ENCODE data around the gene JCAD. TPM values are rescaled to one million over a fixed set of nuclear protein-coding genes. Genes with fewer than 3 reads are reported as not detected.

Gene JCAD
- polyA plus RNA-seq, 1 of the 3 experiments (the other 2 are of a cell fraction), result 19.0 TPM

DNA sequence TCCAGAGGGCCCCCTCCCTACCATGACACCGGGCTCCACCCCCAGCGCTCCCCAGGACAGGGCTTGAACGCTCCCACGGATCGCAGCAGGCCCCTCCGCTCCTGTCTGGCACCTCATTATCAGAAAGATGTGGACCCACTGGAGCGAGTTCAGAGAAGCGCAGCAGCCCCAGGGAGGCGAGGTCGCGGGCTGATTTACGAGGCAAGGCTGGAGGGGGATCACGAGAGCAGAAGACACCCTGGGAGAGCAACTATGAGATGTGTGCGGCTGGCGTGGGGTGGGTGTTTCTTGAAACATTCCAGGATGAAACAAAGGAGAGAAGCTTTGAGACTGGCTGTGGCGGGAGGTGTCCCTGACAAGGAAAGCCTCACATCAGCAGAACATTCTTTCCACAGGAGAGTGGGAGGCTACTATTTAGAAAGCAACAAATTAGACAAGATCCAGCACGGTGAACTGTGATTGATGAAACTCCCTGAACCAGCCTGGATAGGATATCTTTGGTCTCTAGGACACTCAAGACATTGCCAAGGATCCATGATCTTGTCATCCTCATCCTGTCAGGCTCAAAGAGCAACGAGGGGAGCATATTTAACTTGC is 66.0 kb downstream of the JCAD start:
- H3K9ac ChIP-seq, result no peak overlapping the region
- ChIA-PET CTCF (no interaction called here), POLR2A (no interaction called here)
- WGBS (ENCODE audit: low lambda C conversion rate), result 86% methylated on average over 14 of the region's 18 CpGs
- no peaks in the 10 kb centered on the region for H3F3A ChIP-seq (replicated peaks; ENCODE audit: insufficient read depth)
- H3K4me1 ChIP-seq (ENCODE audit: control insufficient read depth in 1 of 2, insufficient read depth in 2 of 2, low read depth in 1 of 2, low read length in 1 of 2), result peaks cover 4 to 6% of the 10 kb centered on the region in 2 experiments; a peak in 1 of 4 replicates
- no peaks in the 10 kb centered on the region for H3K9me2 ChIP-seq
- H3K27me3 ChIP-seq (ENCODE audit: insufficient read depth), result no peaks in the 10 kb centered on the region
- DNase-seq, result no peak
- H3K79me2 ChIP-seq (ENCODE audit: insufficient read depth), result no peaks in the 10 kb centered on the region
- TF ChIP-seq TCF12 (IDR thresholded peaks at IDR 0.05) (no peak), RFX5 (IDR thresholded peaks at IDR 0.05; ENCODE audit: low read length) (no peak), NRF1 (IDR thresholded peaks at IDR 0.05; ENCODE audit: low read depth, low read length) (no peak), TAF1 (IDR thresholded peaks at IDR 0.05; ENCODE audit: borderline replicate concordance, low read depth, low read length) (no peak), EZH2phosphoT487 (IDR thresholded peaks at IDR 0.05; ENCODE audit: borderline replicate concordance, low read depth) (no peak), FOXJ3 (CRISPR knock-in tag; IDR thresholded peaks at IDR 0.05) (no peak), GATA2 (CRISPR knock-in tag; IDR thresholded peaks at IDR 0.05) (no peak), SIN3A (IDR thresholded peaks at IDR 0.05; ENCODE audit: borderline replicate concordance, low read depth, low read length) (no peak), ELF1 (IDR thresholded peaks at IDR 0.05) (no peak), POLR2AphosphoS5 (IDR thresholded peaks at IDR 0.05; ENCODE audit: low read depth, low read length) (no peak), SMC3 (IDR thresholded peaks at IDR 0.05; ENCODE audit: low read depth, low read length) (no peak), MEF2A (IDR thresholded peaks at IDR 0.05; ENCODE audit: borderline replicate concordance, low read depth) (no peak), GABPA (IDR thresholded peaks at IDR 0.05; ENCODE audit: low read depth) (no peak), RXRA (IDR thresholded peaks at IDR 0.05; ENCODE audit: borderline replicate concordance, low read depth) (no peak)
- TF ChIP-seq, protein P1, sequence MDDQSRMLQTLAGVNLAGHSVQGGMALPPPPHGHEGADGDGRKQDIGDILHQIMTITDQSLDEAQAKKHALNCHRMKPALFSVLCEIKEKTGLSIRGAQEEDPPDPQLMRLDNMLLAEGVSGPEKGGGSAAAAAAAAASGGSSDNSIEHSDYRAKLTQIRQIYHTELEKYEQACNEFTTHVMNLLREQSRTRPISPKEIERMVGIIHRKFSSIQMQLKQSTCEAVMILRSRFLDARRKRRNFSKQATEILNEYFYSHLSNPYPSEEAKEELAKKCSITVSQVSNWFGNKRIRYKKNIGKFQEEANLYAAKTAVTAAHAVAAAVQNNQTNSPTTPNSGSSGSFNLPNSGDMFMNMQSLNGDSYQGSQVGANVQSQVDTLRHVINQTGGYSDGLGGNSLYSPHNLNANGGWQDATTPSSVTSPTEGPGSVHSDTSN (IDR thresholded peaks at IDR 0.05), result no peak
- TF ChIP-seq, protein P2, sequence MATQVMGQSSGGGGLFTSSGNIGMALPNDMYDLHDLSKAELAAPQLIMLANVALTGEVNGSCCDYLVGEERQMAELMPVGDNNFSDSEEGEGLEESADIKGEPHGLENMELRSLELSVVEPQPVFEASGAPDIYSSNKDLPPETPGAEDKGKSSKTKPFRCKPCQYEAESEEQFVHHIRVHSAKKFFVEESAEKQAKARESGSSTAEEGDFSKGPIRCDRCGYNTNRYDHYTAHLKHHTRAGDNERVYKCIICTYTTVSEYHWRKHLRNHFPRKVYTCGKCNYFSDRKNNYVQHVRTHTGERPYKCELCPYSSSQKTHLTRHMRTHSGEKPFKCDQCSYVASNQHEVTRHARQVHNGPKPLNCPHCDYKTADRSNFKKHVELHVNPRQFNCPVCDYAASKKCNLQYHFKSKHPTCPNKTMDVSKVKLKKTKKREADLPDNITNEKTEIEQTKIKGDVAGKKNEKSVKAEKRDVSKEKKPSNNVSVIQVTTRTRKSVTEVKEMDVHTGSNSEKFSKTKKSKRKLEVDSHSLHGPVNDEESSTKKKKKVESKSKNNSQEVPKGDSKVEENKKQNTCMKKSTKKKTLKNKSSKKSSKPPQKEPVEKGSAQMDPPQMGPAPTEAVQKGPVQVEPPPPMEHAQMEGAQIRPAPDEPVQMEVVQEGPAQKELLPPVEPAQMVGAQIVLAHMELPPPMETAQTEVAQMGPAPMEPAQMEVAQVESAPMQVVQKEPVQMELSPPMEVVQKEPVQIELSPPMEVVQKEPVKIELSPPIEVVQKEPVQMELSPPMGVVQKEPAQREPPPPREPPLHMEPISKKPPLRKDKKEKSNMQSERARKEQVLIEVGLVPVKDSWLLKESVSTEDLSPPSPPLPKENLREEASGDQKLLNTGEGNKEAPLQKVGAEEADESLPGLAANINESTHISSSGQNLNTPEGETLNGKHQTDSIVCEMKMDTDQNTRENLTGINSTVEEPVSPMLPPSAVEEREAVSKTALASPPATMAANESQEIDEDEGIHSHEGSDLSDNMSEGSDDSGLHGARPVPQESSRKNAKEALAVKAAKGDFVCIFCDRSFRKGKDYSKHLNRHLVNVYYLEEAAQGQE (IDR thresholded peaks at IDR 0.05; ENCODE audit: low read depth, low read length), result no peak
- TF ChIP-seq, protein P3, sequence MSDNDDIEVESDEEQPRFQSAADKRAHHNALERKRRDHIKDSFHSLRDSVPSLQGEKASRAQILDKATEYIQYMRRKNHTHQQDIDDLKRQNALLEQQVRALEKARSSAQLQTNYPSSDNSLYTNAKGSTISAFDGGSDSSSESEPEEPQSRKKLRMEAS (IDR thresholded peaks at IDR 0.05; ENCODE audit: low read depth), result no peak
- TF ChIP-seq, protein P4, sequence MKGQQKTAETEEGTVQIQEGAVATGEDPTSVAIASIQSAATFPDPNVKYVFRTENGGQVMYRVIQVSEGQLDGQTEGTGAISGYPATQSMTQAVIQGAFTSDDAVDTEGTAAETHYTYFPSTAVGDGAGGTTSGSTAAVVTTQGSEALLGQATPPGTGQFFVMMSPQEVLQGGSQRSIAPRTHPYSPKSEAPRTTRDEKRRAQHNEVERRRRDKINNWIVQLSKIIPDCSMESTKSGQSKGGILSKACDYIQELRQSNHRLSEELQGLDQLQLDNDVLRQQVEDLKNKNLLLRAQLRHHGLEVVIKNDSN (IDR thresholded peaks at IDR 0.05; ENCODE audit: borderline replicate concordance, low read depth), result no peak
- H3K4me3 ChIP-seq (ENCODE audit: low read depth in 2 of 2, low read length in 1 of 2), result no peak overlapping the region
- no peak overlapping the region for H3K4me2 ChIP-seq
- no peak overlapping the region for H2AFZ ChIP-seq (ENCODE audit: low read depth)
- H4K20me1 ChIP-seq (ENCODE audit: insufficient read depth), result no peaks in the 10 kb centered on the region
- H3K27ac ChIP-seq (ENCODE audit: low read depth in 2 of 2, low read length in 1 of 2), result no peak overlapping the region
- no peaks in the 10 kb centered on the region for H3K9me3 ChIP-seq
- no peaks in the 10 kb centered on the region for H3K36me3 ChIP-seq (replicated peaks in 1 of 2; ENCODE audit: control insufficient read depth in 1 of 2, insufficient read depth in 2 of 2, low read length in 1 of 2)
